Airway epithelial cell (primary cell): ENCODE data around the gene REL. TPM values are rescaled to one million over a fixed set of nuclear protein-coding genes. Genes with fewer than 3 reads are reported as not detected.

ENCODE experiments used
- total RNA-seq: library from RNA; depleted of rRNA; stranded (reverse); fragments of >200 nt; gene quantifications from 2 replicates; pipeline ENCODE4 v1.2.3, GENCODE V29; 2015

Gene REL
- total RNA-seq: 5.8 and 8.3 TPM in 2 replicates

DNA sequence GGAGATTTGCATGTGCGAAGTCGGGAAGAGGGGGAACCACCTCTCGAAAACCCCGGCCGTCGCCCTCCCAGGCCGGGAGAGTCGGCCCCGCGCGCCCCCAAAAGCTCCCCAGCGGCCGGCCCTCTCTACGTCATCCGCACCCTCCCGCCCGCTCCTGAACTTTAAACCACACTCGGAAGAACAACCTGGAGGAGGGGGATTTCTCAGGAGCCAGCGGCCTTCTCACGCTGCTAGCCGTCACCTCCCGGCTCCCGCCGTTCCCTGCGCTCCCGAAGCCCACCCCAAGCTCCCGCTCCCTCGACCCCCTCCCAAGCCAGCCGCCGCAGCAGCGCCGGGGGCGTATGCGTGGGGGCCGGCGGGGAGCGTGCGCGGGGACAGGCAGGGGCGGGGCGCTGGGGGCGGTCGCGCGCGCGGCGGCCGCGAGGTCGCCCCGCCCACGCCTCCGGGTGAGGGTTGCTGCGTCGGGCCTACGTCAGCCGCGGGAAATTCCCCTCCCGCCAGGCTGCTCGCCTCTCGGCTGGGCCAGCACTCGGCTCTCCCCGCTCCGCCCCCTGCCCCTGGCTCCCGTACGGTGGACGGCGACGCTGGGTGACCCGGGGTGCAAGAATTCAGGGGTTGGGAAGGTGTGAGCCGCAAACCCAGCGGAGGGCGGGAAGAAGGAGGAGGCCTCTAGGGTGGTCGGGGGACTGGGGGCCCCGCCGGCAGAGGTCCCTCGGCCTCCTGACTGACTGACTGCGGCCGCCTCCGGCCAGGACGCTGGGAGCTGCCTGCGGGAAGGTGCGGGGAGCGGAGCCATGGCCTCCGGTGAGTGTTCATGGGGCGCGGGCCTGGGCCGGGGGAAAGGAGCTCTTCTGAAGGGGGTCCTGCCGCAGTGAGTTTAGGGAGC is at the start of gene REL:
Gene REL (plus strand): TSS at position 528 of the 886 bp plus-strand sequence. CDS start 267 bp downstream, at position 795.

Other genes with a start within 250 kb of the REL start
- gene PAPOLG, start 125.3 kb upstream of the REL start, total RNA-seq: 6.9 and 12.3 TPM in 2 replicates
- gene PEX13, start 136.1 kb downstream of the REL start, total RNA-seq: 32.5 and 54.6 TPM in 2 replicates
- gene PUS10, start 136.7 kb downstream of the REL start, total RNA-seq: 5.5 and 6.6 TPM in 2 replicates
- 4.1 and 7.1 TPM in 2 replicates for gene SANBR, start 184.3 kb downstream of the REL start, total RNA-seq